Embryonic facial prominence (tissue), 1 donor: ENCODE results near the gene DENND1A.

Experiments used
- DNase-seq: peaks from one replicate; pipeline ENCODE4 v3.0.0-alpha.2; 2016; ENCODE audit errors: extremely low spot score

DENND1A gene

DNA sequence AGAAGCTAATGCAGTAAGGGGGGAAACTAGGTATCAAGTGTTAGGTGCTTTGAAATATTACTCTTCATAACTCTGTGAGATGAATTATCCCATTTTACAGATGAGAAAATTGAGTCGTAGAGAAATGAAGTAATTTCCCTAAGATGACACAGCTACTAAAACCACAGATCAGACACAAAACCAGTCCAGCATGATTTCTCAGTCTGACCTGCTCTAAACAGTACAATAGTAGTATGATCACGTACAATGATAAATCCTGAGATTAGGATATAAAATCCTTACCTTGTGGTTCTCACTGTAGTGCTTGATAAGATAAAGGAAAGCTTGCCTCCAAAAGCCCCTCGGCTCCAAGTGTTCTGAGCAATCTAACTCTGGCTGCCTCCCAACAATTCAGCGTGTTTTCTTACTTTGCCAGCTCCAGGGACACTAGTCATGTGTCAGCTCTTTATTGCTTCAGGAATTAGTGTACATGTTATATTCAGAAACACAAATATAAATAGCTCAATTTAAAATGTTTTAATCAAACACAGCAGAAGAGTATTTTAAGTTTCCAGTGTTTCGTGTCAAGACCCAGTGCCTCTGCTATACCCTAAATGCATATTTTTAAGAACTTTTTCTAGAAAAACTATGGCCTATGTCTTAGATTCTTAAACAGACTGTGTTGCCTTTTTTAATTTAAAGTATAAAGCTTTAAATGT, 243.6 kb downstream of the DENND1A start:
- no peak for DNase-seq

DNA sequence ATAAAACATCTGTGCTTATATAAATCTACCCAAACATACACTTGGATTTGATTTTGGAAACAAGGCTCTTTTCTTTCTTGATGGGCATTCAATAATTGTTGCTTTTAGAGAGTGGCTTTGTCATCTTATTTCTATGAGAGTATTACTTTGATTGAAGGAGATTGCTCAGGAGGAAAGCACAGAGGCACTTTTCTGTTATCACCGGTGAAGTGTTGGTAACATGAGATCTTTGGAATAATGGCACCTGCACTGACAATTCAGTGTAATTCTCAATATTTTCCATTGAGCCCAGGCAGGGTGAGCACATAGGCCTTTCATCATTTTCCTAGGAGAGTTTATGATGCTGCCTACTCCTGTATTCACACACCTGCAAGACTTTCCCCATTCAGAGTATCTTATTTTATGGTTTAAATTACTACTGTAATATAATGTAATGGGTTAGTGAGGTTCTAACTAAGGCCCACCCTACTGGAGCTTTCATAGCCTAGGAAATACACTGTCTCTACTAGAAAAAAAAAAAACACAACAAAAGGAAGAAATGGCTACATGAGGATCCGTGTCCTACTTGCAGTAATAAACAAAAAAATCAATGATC, 244.3 kb downstream of the DENND1A start:
- DNase-seq, result no peak

DNA sequence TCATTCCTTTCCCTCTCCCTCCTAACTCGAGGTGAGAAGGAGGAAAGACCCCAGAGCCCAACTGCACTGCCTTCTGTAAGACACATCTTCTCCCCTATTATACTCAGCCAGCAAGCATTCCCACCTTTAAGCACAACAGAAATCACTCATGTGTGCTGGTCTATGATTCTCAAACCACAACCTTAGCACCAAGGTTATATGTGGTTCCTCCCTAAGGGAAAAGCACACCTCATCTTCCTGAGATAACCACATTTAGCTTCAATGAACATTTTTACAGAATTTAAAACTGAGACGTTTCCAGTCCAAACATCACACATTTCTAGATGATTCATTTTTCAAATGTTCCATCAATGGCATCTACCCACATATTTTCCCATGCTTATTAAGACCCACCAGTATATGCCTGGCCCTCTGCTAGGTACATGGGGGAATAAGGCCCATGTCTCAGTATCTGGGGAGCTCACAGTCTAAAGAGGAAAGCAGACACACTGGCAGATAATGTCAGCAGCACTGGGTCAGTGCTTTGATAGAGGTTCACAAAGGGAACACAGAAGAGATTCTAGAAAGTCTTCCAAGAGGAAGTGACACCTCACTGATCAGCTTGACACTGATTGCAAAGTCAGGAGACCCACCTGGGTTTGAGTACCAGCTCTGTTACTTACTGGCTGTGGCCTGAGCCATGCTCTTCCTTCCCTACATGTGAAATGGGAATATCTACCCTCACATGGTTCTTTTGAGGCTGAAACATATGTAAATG, 245.4 kb downstream of the DENND1A start:
- no peak for DNase-seq

DNA sequence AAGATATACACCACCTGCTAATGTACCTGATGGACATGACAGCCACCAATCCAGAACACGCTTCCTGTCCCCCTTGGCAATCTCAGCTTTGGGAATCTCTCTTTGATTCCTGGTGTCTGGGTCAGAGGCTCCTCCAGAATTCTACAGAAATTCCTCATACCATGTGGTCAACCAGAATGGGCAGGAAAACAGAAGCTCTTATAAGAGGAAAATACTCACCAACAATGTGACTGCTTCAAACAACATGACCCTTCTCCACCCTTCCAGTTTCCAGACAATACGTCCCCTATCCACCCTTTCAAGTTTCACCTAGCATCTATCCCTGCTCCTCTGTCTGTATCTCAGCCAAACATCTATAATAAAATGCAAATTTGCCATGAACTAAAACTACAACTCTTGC, 247.2 kb downstream of the DENND1A start:
- DNase-seq, result no peak

DNA sequence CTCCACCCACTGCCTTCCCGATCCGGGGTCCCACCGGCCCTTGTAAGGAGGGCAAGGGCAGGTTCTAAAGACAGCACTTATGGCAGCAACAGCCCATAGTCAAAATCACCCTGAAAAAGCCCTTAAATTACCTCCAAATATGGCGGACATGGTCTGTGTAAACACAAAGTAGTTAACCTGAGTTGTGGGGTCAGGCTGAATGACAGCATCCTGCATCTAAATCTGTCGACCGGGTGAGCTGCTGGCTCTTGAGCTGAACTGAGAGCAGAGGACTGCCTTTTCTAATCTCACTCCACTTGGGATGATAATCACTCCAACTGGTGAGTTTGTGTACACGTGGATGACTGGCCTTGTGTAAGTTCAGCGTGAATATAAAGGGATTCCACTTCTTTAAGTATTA, 249.6 kb downstream of the DENND1A start:
- no peak for DNase-seq

DNA sequence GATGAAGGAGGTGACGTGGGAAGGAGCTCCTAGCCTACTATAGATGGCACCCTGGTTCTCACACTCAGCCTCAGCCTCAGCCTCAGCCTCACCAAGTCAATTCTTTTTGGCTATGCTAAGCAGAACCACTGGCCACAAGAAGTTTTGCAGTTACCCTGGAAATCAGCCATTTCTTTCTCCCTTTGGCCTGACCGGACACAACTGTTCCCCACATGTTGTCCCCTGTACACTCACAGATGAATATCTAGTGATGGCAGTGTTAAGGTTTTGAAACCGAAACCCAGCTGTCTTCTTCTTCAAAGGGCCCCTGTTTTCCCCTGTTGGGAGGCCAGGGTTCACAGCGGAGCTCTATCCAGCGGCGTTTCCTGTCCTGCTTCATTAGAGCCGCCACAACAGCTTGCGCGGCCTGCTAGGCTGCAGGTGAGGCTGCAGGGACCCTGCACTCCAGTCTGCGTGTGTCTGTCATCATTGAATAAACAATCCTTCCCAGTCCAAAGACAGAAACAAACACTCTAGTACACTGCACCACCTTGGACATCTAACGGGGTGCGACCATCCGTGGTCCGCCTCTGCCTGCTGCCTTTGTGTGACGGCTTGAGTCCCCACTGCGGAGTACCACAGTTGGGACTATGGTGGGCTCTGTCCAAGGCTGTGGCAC, 250.5 kb downstream of the DENND1A start:
- DNase-seq, result no peak

DNA sequence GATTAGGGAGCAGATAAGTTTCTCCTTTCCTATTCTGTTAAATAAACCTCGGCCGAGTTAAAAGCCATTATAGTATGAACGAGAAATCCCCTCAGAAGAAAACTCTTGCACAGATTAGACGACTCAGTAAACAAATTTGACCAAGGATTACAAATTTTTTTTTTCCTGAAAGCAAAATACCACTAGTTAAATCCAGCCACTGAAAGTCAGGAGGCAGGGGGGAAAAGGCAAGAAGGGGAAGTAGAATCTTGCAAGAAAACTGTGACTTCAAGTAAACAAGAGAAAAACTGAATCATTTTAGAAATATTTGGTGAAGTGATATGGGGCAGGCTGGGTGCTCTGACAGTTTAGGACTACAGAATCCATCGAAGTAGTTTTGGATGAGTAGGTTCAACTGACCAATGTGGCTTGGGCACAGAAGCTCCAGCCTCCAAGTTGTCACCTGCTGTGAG, 251.0 kb downstream of the DENND1A start:
- DNase-seq, result no peak

DNA sequence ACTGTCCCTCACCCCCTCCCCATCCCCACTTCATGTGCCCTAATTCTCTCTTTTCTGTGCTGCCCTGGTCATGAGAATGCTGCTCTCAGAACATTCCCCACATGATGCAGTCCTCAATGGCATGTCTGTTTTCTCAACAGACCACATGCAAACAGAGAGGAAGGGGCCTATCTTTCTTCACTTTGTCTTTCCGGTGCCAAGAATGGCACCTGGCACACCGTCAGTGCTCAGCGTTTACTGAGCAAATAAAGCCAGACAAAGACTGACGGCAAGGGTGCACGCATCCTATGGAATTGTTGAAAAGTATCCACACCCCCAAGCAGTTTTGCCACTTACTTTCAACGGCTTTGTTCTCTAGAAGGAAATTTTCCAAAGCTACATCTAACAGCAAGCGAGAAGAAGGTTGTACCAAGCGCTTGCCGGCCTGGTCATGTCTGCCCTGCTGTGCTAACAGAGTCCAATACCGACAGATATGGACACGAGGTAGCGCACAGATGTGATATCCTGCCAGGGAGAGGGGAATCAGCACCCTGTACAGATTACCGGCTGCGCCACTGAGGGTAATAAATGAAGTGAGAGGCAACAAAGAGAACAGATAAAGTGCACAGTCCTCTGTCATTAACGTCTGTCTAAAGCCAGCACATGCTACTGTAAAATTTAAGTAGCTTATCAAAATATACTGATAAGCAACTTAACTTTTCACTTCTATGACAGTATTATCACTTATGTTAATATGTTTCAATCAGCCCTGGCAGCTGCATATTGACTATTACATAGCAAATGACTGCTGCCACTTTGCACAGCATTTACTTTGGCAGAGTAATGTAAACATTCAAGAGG, 251.7 kb downstream of the DENND1A start:
- no peak for DNase-seq

DNA sequence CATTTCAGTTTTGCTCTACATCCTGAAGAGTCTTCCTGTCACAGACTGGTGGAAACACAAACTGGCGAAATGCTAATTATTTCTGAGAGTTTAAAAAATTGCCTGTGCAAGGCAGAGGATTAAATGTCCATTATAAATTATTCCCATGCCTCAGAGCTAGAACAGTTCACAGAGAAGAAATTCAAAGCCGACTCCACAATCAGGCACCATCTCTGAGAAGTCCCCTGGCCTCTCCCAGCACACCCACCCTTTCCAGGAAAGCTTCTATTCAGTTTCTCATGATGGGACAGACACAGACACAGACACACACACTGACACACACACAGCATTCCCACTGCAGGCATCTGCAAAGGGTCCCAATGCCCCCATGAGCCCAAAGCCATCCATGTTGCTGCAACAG, 253.1 kb downstream of the DENND1A start:
- no peak for DNase-seq

DNA sequence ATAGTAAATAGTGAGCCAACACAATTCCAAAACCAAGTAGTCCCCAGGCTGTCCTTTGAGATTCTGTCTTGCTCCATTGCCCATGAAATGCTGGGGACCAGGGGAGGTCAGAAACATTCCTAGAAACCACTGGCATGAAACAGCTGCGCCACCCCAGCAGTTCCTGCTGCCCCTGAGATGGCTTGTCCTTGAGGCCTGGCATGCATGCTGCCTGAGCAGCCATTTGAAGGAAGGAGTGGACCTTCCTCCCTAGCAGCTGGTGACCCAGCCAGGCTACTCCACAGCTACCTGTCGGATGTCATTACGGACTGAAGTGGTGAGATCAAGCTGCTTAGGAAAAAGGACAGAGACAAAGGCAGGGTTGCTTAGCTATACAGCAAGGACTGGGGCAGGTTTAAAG, 260.6 kb downstream of the DENND1A start:
- no peak for DNase-seq

DNA sequence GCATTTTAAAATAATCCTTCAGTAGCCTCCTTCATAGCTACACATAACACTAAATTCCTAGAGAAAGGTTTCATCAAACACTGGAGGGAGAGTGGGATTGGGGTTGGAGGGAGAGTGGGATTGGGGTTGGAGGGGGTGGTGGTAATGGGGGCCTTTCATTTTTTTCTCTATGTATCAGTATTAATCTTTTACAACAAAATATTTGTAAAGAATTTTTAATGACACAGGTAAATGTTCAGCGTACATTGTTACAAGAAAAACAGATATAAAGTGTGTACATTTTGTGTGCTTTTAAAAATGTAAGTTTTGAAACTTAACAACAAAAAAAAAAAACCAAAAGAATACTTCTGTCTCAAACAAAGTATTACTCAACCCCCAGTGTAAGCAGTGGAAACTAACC, 266.4 kb downstream of the DENND1A start:
- no peak for DNase-seq

DNA sequence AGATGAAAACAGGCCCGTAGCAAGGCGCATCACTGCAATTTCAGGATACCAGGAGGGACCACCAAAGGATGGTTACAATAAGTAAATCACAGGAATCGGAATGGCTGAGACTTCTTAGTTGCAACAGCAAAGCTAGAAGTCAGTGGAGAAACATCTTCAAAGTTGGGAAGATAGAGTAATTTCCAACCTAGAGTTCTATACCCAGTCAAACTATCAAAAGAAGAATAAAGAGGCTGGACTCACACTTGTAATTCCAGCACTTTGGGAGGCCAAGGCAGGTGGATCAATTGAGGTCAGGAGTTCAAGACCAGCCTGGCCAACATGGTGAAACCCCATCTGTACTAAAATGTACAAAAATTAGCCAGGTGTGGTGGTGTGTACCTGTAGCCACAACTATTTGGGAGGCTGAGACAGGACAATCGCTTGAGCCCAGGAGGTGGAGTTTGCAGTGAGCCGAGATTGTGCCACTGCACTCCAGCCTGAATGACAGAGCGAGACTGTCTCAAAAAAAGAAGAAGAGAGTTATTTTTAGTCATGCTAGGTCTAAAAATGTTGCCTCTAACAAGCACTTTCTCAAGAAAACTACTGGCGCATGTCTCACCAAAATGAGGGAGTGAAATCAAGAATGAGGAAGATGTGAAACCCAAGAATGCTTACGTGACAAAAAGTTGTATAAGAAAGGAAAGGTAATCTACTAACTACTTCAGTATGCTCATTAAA, 267.7 kb downstream of the DENND1A start:
- DNase-seq, result no peak

DNA sequence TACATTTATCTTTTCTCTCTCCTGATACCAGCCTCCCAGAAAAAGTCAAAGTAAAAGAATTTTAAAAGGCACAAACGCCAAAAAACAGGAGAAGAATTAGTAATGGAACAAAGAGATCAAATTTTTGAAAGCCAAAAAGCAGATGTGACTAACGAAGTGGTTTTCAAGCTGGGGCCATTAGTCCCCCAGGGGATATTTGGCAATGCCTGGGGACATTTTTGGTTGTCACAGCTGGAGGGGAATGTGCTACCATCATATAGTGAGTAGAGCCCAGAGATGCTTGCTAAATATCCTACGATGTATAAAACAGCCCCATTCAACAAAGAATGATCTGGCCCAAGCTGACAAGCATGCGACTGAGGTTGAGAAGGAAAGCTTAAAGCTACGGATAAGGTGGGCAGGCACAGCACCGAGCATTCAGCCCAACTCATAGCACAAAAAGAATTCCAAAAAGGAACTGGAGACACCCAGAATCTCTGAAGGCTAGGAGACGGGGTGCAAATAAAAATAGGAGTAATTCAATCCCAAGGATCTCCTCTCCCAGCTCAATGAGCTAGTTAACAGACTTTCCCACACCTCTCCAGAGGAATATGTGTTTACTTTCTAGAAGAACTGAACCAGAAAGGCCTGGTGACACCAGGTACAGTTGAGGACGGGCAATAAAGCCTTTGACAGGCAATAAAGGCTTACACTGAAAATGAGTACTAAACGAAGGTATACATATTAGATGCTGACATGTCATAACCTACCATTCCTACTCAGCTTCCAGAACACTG, 269.0 kb downstream of the DENND1A start:
- DNase-seq, result no peak

DNA sequence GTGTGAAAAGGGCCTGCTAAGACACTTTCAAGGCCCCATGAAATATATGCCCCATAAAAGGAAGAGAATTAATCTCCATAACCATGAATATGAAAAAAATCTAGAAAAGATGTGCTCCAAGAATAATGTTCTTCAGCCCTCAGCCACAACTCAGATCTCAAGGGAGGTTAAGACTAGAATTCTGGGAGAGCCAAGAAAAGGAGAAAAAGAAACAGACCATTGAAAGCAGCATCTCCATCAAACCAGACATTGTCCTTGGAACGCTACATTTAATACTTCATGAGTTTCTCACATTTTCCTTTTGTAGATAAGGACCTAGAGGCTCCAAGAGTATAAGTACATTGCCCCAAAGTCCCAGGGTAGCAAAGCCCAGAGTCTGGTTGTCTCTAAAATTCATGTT, 270.6 kb downstream of the DENND1A start:
- DNase-seq, result no peak

DNA sequence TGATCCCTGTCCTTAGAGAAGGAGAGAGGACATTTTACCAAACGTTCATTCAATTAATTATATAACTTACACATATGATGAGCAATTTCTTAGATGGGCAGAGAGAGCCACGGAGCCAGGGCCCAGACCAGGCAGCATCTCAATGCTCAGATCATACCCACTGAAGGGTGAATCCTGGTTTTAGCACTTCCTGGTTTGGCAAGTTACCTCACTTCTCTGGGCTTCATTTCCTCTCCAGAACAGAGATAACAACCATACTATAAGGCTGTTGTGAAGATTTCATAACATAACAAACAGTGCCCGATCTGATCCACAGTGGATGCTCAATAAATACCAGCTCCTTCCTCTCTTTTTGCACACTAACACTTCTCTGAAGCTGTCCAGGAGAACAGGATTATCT, 271.1 kb downstream of the DENND1A start:
- no peak for DNase-seq

DNA sequence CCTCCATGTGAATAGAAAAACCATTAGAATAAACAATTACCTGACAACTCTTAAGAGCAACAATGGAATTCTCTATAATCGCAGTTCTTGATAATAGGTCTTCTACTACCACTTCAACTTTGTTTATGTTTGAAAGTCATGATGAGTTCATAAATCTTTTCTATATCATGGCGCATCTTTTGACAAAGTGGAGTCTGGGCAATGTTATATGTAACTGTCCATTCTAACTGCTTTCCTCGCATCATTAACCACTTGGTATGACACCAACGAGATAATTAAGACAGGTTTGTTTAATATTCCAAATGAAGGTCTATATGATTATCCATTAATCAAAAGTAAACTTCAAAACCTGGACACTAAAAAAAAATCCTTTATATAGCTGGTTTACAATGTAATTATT, 272.0 kb downstream of the DENND1A start:
- DNase-seq, result no peak

DNA sequence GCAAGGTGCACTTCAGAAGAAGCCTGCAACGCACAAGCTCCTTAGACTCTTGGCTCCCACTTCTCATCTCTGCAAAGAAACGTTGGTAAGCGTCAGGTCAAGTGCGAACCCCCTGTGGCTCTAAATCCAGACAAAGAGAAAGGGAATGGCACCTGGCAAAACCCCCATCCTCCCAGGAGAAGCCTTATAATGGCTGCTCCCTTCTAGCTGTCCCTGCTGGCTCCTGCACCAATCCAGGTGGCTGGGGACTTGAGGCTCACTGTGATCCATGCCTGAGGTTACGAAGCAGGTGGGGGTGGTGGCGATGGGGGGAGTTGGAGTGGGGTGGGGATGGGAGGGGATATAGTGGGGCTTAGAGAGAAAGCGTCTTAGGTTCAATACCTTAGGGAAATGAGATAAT, 272.8 kb downstream of the DENND1A start:
- DNase-seq, result no peak

DNA sequence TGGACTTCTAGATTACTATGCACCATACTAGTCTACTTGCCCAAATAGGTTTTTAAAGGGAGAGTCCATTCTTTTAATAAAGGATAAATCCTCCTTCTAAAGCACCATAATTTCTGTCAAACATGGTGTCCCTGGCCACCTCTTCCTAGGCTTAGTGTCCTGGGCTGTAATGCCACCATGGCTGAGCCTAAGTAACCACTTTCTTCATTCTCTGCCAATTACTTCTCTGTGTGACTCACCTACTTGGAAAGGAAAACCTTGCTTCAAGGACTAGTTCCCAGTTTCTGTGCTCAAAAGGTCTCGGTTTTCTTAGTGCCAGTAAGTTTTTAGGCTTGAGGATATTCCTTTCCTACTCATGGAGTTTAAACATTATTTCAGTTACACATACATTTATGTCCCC, 273.4 kb downstream of the DENND1A start:
- no peak for DNase-seq

DNA sequence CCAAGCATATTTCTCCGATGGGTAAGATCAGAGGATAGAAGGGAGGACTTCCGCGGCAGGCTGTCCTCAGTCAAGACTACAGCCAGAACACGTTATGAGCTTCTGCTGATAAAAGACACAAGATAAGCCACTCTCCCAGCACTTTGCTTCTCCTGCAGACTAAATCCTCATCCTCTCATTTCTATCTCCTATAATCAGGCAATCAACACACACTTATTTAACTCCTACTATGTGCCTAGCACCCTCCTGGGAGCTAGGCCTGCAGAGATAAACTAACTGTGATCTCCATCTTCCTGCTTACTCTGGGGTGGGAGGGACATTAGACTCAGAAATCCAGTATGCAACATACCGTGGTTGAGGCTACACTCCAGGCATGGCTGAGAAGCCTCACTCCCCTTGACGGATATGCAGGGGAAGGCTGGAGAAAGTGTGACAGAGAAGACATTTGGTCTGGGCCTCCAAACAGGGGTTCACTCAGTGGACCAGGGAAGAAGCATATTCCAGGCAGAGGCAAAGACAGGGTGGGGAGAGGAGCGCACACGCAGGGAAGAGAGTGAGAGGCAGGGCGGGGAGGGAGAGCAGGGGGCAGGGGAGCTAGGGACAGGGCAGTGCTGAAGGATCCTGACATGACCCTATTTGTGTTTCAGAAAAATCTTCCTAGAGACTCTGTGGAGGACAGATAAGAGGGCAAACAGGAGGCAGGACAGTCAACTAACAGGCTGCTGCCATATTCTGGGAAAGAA, 274.1 kb downstream of the DENND1A start:
- no peak for DNase-seq
